ENCODE measurements around the gene BRD1.

- TF ChIP-seq POLR2A (IDR thresholded peaks at IDR 0.05) (no peak), CTCF (IDR thresholded peaks at IDR 0.05) (no peak)
Observed at GRCh38 chr22:49724030-49724892, 103.4 kb downstream of the BRD1 start.
